HCT116 (cell line): ENCODE data around the gene PTBP1.

Experiments used
- EGR1 ChIP-seq: IDR thresholded peaks from 2 replicates; pipeline ENCODE4 v1.6.1; 2012; ENCODE audit warnings: low read depth
- EZH2 ChIP-seq: fragments of 200-600 bp; sonication (generic); IDR thresholded peaks from 2 replicates; pipeline ENCODE4 v1.6.1; 2017; ENCODE audit warnings: antibody characterized with exemption, mixed run types
- EZH2phosphoT487 ChIP-seq: fragments of 200-600 bp; IDR thresholded peaks from 2 replicates; pipeline ENCODE4 v1.6.1; 2018; ENCODE audit warnings: antibody characterized with exemption, borderline replicate concordance
- POLR2A ChIP-seq: IDR thresholded peaks from 2 replicates; pipeline ENCODE4 v1.7.0; 2011; ENCODE audit warnings: borderline replicate concordance; ENCODE audit not compliant: insufficient read depth, insufficient read length; ENCODE audit errors: extremely low read depth
- RAD21 ChIP-seq: IDR thresholded peaks from 2 replicates; pipeline ENCODE4 v1.6.1; 2012; ENCODE audit warnings: low read depth, mild to moderate bottlenecking
- SP1 ChIP-seq: IDR thresholded peaks from 2 replicates; pipeline ENCODE4 v1.6.1; 2012; ENCODE audit warnings: low read depth
- ZNF274 ChIP-seq: fragments of 200-500 bp; sonication (Bioruptor generic); IDR thresholded peaks from 2 replicates; pipeline ENCODE4 v1.6.1; 2014; ENCODE audit warnings: mild to moderate bottlenecking, low read depth, low read length, inconsistent platforms
- TF ChIP-seq, protein P1 (sequence below), 3 experiments: fragments of 200-600 bp in 1 of 3; sonication (generic) in 1 of 3; IDR thresholded peaks in 2 of 3; conservative IDR thresholded peaks in 1 of 3; 2 replicates each; pipeline ENCODE4 v1.5.1; 2012 to 2017; ENCODE audit warnings: low read depth in 2 of 3, low read length in 2 of 3, antibody characterized with exemption in 1 of 3, borderline replicate concordance in 1 of 3, control low read depth in 1 of 3, mild to moderate bottlenecking in 1 of 3, mixed read lengths in 1 of 3, mixed run types in 1 of 3, moderate library complexity in 1 of 3; ENCODE audit not compliant: insufficient read depth in 1 of 3
- TF ChIP-seq, protein P2 (sequence below): IDR thresholded peaks from 2 replicates; pipeline ENCODE4 v1.6.1; 2012; ENCODE audit warnings: low read depth
- TF ChIP-seq, protein P3 (sequence below): IDR thresholded peaks from 2 replicates; pipeline ENCODE4 v1.6.1; 2012
- TF ChIP-seq, protein P4 (sequence below): IDR thresholded peaks from 2 replicates; pipeline ENCODE4 v1.6.1; 2012
- TF ChIP-seq, protein P5 (sequence below): IDR thresholded peaks from 2 replicates; pipeline ENCODE4 v1.6.1; 2011; ENCODE audit warnings: mild to moderate bottlenecking, low read length, moderate library complexity; ENCODE audit not compliant: insufficient replicate concordance; ENCODE audit errors: extremely low read depth

DNA sequence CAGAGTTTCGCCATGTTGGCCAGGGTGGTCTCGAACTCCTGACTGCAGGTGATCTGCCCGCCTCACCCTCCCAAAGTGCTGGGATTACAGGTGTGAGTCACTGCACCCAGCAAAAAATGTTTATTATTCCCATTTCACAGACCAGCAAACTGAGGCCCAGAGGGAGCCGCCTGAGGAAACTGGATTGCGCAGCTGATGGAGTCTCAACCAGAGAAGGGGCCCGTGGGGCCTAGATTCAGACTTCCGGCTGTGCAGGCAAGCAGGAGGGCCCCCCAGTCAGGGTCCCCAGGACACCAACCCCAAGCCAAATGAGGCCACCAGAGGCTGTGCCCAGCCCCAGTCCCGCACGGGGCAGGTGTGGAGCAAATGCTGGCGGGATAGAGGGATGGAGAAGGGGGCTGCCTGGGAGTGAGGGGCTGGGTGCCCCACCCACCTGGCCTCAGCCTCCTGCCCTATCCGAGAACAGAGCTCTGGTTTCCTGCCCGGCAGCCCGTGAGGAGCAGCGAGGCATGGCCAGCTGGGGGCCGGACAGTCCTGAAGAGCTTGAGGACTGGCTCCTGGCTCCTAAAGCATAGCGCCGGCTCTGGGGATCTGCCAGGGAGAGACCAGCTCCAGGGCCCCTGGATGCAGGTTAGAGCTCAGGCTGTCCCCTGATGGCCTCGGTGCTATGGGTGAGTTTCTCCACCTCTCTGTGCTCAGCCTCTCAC lies 24.4 kb upstream of the PTBP1 start:
- TF ChIP-seq, protein P1, sequence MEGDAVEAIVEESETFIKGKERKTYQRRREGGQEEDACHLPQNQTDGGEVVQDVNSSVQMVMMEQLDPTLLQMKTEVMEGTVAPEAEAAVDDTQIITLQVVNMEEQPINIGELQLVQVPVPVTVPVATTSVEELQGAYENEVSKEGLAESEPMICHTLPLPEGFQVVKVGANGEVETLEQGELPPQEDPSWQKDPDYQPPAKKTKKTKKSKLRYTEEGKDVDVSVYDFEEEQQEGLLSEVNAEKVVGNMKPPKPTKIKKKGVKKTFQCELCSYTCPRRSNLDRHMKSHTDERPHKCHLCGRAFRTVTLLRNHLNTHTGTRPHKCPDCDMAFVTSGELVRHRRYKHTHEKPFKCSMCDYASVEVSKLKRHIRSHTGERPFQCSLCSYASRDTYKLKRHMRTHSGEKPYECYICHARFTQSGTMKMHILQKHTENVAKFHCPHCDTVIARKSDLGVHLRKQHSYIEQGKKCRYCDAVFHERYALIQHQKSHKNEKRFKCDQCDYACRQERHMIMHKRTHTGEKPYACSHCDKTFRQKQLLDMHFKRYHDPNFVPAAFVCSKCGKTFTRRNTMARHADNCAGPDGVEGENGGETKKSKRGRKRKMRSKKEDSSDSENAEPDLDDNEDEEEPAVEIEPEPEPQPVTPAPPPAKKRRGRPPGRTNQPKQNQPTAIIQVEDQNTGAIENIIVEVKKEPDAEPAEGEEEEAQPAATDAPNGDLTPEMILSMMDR (IDR thresholded peaks at IDR 0.05 in 2 of 3, conservative IDR thresholded peaks at IDR 0.05 in 1 of 3; ENCODE audit: borderline replicate concordance in 1 of 3, insufficient read depth in 1 of 3, low read depth in 2 of 3, low read length in 2 of 3), result no peak
- TF ChIP-seq, protein P2, sequence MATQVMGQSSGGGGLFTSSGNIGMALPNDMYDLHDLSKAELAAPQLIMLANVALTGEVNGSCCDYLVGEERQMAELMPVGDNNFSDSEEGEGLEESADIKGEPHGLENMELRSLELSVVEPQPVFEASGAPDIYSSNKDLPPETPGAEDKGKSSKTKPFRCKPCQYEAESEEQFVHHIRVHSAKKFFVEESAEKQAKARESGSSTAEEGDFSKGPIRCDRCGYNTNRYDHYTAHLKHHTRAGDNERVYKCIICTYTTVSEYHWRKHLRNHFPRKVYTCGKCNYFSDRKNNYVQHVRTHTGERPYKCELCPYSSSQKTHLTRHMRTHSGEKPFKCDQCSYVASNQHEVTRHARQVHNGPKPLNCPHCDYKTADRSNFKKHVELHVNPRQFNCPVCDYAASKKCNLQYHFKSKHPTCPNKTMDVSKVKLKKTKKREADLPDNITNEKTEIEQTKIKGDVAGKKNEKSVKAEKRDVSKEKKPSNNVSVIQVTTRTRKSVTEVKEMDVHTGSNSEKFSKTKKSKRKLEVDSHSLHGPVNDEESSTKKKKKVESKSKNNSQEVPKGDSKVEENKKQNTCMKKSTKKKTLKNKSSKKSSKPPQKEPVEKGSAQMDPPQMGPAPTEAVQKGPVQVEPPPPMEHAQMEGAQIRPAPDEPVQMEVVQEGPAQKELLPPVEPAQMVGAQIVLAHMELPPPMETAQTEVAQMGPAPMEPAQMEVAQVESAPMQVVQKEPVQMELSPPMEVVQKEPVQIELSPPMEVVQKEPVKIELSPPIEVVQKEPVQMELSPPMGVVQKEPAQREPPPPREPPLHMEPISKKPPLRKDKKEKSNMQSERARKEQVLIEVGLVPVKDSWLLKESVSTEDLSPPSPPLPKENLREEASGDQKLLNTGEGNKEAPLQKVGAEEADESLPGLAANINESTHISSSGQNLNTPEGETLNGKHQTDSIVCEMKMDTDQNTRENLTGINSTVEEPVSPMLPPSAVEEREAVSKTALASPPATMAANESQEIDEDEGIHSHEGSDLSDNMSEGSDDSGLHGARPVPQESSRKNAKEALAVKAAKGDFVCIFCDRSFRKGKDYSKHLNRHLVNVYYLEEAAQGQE, result no peak
- no peak for TF ChIP-seq RAD21
- no peak for TF ChIP-seq EZH2
- TF ChIP-seq, protein P3, sequence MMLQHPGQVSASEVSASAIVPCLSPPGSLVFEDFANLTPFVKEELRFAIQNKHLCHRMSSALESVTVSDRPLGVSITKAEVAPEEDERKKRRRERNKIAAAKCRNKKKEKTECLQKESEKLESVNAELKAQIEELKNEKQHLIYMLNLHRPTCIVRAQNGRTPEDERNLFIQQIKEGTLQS, result no peak
- TF ChIP-seq ZNF274, result no peak
- TF ChIP-seq, protein P4, sequence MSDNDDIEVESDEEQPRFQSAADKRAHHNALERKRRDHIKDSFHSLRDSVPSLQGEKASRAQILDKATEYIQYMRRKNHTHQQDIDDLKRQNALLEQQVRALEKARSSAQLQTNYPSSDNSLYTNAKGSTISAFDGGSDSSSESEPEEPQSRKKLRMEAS, result no peak
- TF ChIP-seq POLR2A, result no peak
- TF ChIP-seq, protein P5, sequence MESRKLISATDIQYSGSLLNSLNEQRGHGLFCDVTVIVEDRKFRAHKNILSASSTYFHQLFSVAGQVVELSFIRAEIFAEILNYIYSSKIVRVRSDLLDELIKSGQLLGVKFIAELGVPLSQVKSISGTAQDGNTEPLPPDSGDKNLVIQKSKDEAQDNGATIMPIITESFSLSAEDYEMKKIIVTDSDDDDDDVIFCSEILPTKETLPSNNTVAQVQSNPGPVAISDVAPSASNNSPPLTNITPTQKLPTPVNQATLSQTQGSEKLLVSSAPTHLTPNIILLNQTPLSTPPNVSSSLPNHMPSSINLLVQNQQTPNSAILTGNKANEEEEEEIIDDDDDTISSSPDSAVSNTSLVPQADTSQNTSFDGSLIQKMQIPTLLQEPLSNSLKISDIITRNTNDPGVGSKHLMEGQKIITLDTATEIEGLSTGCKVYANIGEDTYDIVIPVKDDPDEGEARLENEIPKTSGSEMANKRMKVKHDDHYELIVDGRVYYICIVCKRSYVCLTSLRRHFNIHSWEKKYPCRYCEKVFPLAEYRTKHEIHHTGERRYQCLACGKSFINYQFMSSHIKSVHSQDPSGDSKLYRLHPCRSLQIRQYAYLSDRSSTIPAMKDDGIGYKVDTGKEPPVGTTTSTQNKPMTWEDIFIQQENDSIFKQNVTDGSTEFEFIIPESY, result no peak
- TF ChIP-seq EGR1, result no peak
- no peak for TF ChIP-seq EZH2phosphoT487
- TF ChIP-seq SP1, result no peak
